ENCODE results near the gene ZBED6.
A peak's percentile ranks its signal among the peaks of the same experiment; 100 is the strongest.
"Not testable (repeated sequence)": the region's sequence is repeated elsewhere in the genome, so short reads cannot be mapped to it uniquely, and the experiment has no call there.

Gene ZBED6

GRCh38 chr1:203795441-203796235 is at the start of gene ZBED6, which contains the start of gene ZC3H11A:
TSS of gene ZBED6 (plus strand) at chr1:203795623. CDS start at chr1:203797523, 1,900 bp downstream.
TSS of gene ZC3H11A (plus strand) at chr1:203795623. CDS start at chr1:203817071, 21,448 bp downstream.
- DNase-seq: peak; percentile 90 to 96 (median 93)

GRCh38 chr1:203746281-203746680 is 49.1 kb upstream of the ZBED6 start:
- no peak for DNase-seq

GRCh38 chr1:203751051-203751450 is 44.4 kb upstream of the ZBED6 start:
- DNase-seq: no peak

GRCh38 chr1:203751618-203752361 is 43.6 kb upstream of the ZBED6 start:
- not testable (repeated sequence) for DNase-seq

- no peak for DNase-seq
Observed at GRCh38 chr1:203754455-203754864, 41.0 kb upstream of the ZBED6 start.

- no peak for DNase-seq
Observed at GRCh38 chr1:203756036-203756435, 39.4 kb upstream of the ZBED6 start.

GRCh38 chr1:203758749-203759148 is 36.7 kb upstream of the ZBED6 start:
- not testable (repeated sequence) for DNase-seq

GRCh38 chr1:203760506-203760905 is 34.9 kb upstream of the ZBED6 start:
- no peak for DNase-seq

GRCh38 chr1:203761958-203762357 is 33.5 kb upstream of the ZBED6 start:
- DNase-seq: not testable (repeated sequence)

- DNase-seq: no peak
Observed at GRCh38 chr1:203763505-203763904, 31.9 kb upstream of the ZBED6 start.

- DNase-seq: no peak
Observed at GRCh38 chr1:203764105-203765028, 31.1 kb upstream of the ZBED6 start.

- peak; percentile 21 to 54 (median 34) for DNase-seq
Observed at GRCh38 chr1:203765029-203765837, 30.2 kb upstream of the ZBED6 start, which contains the start of gene LAX1. TSS of gene LAX1 (plus strand) at chr1:203765183. CDS start at chr1:203765566, 383 bp downstream.

GRCh38 chr1:203768256-203768655 is 27.2 kb upstream of the ZBED6 start:
- no peak for DNase-seq

GRCh38 chr1:203769505-203770343 is 25.7 kb upstream of the ZBED6 start:
- DNase-seq: no peak

GRCh38 chr1:203771901-203772301 is 23.5 kb upstream of the ZBED6 start:
- no peak for DNase-seq

GRCh38 chr1:203772836-203773235 is 22.6 kb upstream of the ZBED6 start:
- DNase-seq: no peak

- DNase-seq: no peak
Observed at GRCh38 chr1:203776636-203777035, 18.8 kb upstream of the ZBED6 start.

- no peak for DNase-seq
Observed at GRCh38 chr1:203777596-203777995, 17.8 kb upstream of the ZBED6 start.

- DNase-seq: no peak
Observed at GRCh38 chr1:203778146-203778545, 17.3 kb upstream of the ZBED6 start.

- DNase-seq: no peak
Observed at GRCh38 chr1:203778789-203779188, 16.6 kb upstream of the ZBED6 start.

- no peak for DNase-seq
Observed at GRCh38 chr1:203781962-203782361, 13.5 kb upstream of the ZBED6 start.

Measured in activated naive CD4-positive, alpha-beta T cell (primary cell).